Osteoblast (primary cell): ENCODE measurements around the gene CDK5RAP1. TPM values are rescaled to one million over a fixed set of nuclear protein-coding genes. Genes with fewer than 3 reads are reported as not detected.

Experiments
- DNase-seq: peaks from one replicate; pipeline ENCODE4 v3.0.0; 2011; ENCODE audit warnings: low spot score, mixed read lengths; ENCODE audit not compliant: insufficient read length; ENCODE audit errors: missing footprints
- H2AFZ ChIP-seq: 2 replicates; pipeline ENCODE4 v1.6.0; 2011; ENCODE audit warnings: mild to moderate bottlenecking, low read length
- H3K27ac ChIP-seq: 2 replicates; pipeline ENCODE4 v1.5.1; 2011; ENCODE audit warnings: mild to moderate bottlenecking, low read depth, low read length, moderate library complexity
- H3K27me3 ChIP-seq: 2 replicates; pipeline ENCODE4 v1.6.0; 2012; ENCODE audit warnings: mild to moderate bottlenecking, control low read depth, inconsistent platforms, low read length, moderate library complexity; ENCODE audit not compliant: insufficient read depth
- H3K36me3 ChIP-seq: 2 replicates; pipeline ENCODE4 v1.5.1; 2011; ENCODE audit warnings: mild to moderate bottlenecking, low read length, control low read depth, moderate library complexity; ENCODE audit not compliant: insufficient read depth
- H3K4me1 ChIP-seq: 2 replicates; pipeline ENCODE4 v1.5.1; 2011; ENCODE audit warnings: mild to moderate bottlenecking, low read length, control low read depth, moderate library complexity; ENCODE audit not compliant: insufficient read depth
- H3K4me2 ChIP-seq: 2 replicates; pipeline ENCODE4 v1.6.0; 2011; ENCODE audit warnings: mild to moderate bottlenecking, low read length; ENCODE audit not compliant: insufficient read depth
- H3K4me3 ChIP-seq: fragments of 200-600 bp; sonication (generic); 3 replicates; pipeline ENCODE4 v1.5.1; 2012; ENCODE audit warnings: mild to moderate bottlenecking, low read length, inconsistent platforms; ENCODE audit not compliant: insufficient read depth
- H3K79me2 ChIP-seq: 2 replicates; pipeline ENCODE4 v1.6.0; 2012; ENCODE audit warnings: mild to moderate bottlenecking, low read length, control low read depth, inconsistent platforms; ENCODE audit not compliant: insufficient read depth
- H3K9me3 ChIP-seq: 2 replicates; pipeline ENCODE4 v1.5.1; 2011; ENCODE audit warnings: low read depth, low read length, control low read depth
- H4K20me1 ChIP-seq: 2 replicates; pipeline ENCODE4 v1.6.0; 2012; ENCODE audit warnings: mild to moderate bottlenecking, low read length, control low read depth; ENCODE audit not compliant: insufficient read depth
- CTCF ChIP-seq: IDR thresholded peaks from 2 replicates; pipeline ENCODE4 v1.5.1; 2011; ENCODE audit warnings: mild to moderate bottlenecking, low read depth, low read length, moderate library complexity; ENCODE audit errors: extremely low read depth
- total RNA-seq: library from RNA; depleted of rRNA; stranded (reverse); fragments of >200 nt; gene quantifications from 2 replicates; pipeline ENCODE4 v1.2.3, GENCODE V29; 2012

CDK5RAP1 gene
- total RNA-seq, 1 donor: 16.6 TPM

DNA sequence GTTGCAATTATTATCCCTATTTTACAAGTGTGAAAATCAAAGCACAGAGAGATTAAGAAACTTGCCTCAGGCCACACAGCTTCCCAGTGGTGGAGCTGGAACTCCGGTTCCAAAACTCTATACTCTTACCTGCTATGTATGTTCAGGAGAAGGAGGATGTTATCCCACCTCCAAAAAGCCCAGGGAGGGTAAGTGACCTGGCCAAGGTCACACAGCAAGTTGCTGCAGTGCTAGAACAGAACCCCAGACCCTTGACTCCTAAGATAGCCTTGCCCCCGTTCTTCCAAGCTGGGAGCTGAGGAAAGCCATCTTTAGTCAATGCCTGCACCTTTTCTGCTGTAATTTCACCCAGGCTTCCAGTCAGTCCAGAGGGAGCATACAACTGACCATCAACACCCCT lies 76.0 kb downstream of the CDK5RAP1 start:
- H3K9me3 ChIP-seq: no peaks in the 10 kb centered on the region
- peaks cover 42% of the 10 kb centered on the region for H3K27me3 ChIP-seq
- H3K4me3 ChIP-seq: no peak overlapping the region
- no peaks in the 10 kb centered on the region for H3K79me2 ChIP-seq
- no peaks in the 10 kb centered on the region for H3K36me3 ChIP-seq
- no peak overlapping the region for H2AFZ ChIP-seq
- no peaks in the 10 kb centered on the region for H4K20me1 ChIP-seq
- no peak overlapping the region for H3K4me2 ChIP-seq
- no peak for DNase-seq
- no peak for TF ChIP-seq CTCF
- H3K27ac ChIP-seq: no peak overlapping the region
- H3K4me1 ChIP-seq: no peaks in the 10 kb centered on the region

DNA sequence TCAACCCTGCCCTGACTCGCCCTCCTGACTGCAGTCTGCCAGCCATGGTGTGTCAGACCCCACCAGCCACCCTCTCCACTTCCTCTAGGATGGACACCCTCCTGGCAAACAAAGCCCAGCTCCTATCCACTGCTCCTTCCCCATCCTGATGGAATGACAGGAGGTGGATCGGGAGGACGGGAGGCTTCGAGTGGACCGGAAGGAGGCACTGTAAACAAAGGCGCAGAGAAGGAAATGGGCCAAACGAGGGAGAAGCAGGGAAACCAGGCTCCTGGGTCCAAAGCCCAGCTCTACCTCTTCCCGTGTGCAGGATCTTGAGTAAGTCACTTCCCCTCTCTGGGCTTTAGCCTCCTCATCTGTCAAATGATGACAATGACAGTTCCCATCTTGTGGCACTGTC lies 78.1 kb downstream of the CDK5RAP1 start:
- Histone ChIP-seq H3K9me3 (no peaks in the 10 kb centered on the region), H3K4me2 (no peak overlapping the region), H3K79me2 (no peaks in the 10 kb centered on the region), H2AFZ (no peak overlapping the region), H4K20me1 (no peaks in the 10 kb centered on the region), H3K27me3 (peaks cover 44% of the 10 kb centered on the region), H3K4me3 (no peak overlapping the region), H3K27ac (no peak overlapping the region), H3K36me3 (no peaks in the 10 kb centered on the region), H3K4me1 (no peaks in the 10 kb centered on the region)
- no peak for DNase-seq
- no peak for TF ChIP-seq CTCF

GRCh38 chr20:33322456-33322855 lies 78.9 kb downstream of the CDK5RAP1 start:
- no peak overlapping the region for H3K4me3 ChIP-seq
- peak; percentile 22 for DNase-seq
- no peak overlapping the region for H3K4me2 ChIP-seq
- no peaks in the 10 kb centered on the region for H3K36me3 ChIP-seq
- H4K20me1 ChIP-seq: no peaks in the 10 kb centered on the region
- no peak for TF ChIP-seq CTCF
- H3K4me1 ChIP-seq: no peaks in the 10 kb centered on the region
- no peaks in the 10 kb centered on the region for H3K79me2 ChIP-seq
- no peak overlapping the region for H2AFZ ChIP-seq
- no peaks in the 10 kb centered on the region for H3K9me3 ChIP-seq
- H3K27ac ChIP-seq: no peak overlapping the region
- peaks cover 38% of the 10 kb centered on the region for H3K27me3 ChIP-seq

DNA sequence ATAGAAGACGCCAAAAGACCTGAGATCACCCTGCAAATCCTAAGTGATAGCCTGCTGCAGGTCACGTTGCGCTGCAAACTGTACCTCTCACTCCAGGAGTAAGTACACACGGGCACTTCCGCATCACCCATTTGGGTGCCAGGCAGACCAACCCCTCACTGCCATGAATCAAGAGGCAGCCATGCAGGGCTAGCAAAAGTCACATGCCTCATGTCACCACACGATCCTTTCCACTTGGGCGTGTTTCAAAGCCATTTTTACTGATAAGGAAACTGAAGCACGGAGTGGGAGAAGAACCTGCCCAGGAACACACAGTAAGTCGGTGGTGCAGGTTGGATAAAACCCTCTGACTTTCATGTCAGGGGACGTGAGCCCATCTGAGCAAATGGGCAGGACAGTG lies 81.3 kb downstream of the CDK5RAP1 start:
- H3K9me3 ChIP-seq: no peaks in the 10 kb centered on the region
- no peak overlapping the region for H2AFZ ChIP-seq
- no peaks in the 10 kb centered on the region for H3K36me3 ChIP-seq
- H3K27ac ChIP-seq: no peak overlapping the region
- peak; percentile 8 for DNase-seq
- no peak overlapping the region for H3K4me2 ChIP-seq
- H3K27me3 ChIP-seq: peaks cover 31% of the 10 kb centered on the region
- TF ChIP-seq CTCF: no peak
- H3K79me2 ChIP-seq: no peaks in the 10 kb centered on the region
- H4K20me1 ChIP-seq: no peaks in the 10 kb centered on the region
- H3K4me1 ChIP-seq: no peaks in the 10 kb centered on the region
- no peak overlapping the region for H3K4me3 ChIP-seq
